H9 (cell line): ENCODE measurements around the gene STK10. TPM values are rescaled to one million over a fixed set of nuclear protein-coding genes. Genes with fewer than 3 reads are reported as not detected.

Experiments used
- DNase-seq: peaks from one replicate; pipeline ENCODE4 v3.0.0-alpha.2; 2017
- H2AFZ ChIP-seq: one replicate; pipeline ENCODE4 v1.6.1; 2013; ENCODE audit warnings: mild to moderate bottlenecking, low read length, control low read depth, moderate library complexity
- H2AK5ac ChIP-seq: 2 replicates; pipeline ENCODE4 v1.6.1; 2013; ENCODE audit warnings: low read length, control low read depth, mixed read lengths; ENCODE audit not compliant: insufficient read length
- H2BK120ac ChIP-seq: one replicate; pipeline ENCODE4 v1.6.1; 2013; ENCODE audit warnings: low read depth, mild to moderate bottlenecking, low read length, control low read depth, inconsistent platforms; ENCODE audit not compliant: poor library complexity, severe bottlenecking
- H2BK12ac ChIP-seq: 2 replicates; pipeline ENCODE4 v1.6.1; 2013; ENCODE audit warnings: low read length, control low read depth, mixed read lengths, low read depth; ENCODE audit not compliant: insufficient read length
- H2BK15ac ChIP-seq: 2 replicates; pipeline ENCODE4 v1.6.1; 2013; ENCODE audit warnings: low read depth, low read length, control low read depth
- H2BK20ac ChIP-seq: one replicate; pipeline ENCODE4 v1.6.1; 2013; ENCODE audit warnings: low read depth, mild to moderate bottlenecking, low read length, control low read depth, inconsistent platforms; ENCODE audit not compliant: poor library complexity, severe bottlenecking
- H2BK5ac ChIP-seq: 2 replicates; pipeline ENCODE4 v1.6.1; 2013; ENCODE audit warnings: low read length, control low read depth, mixed read lengths; ENCODE audit not compliant: insufficient read length
- H3K14ac ChIP-seq: 2 replicates; pipeline ENCODE4 v1.6.1; 2013; ENCODE audit warnings: low read length, control low read depth; ENCODE audit not compliant: insufficient read depth
- H3K18ac ChIP-seq: 2 replicates; pipeline ENCODE4 v1.6.1; 2013; ENCODE audit warnings: low read depth, mild to moderate bottlenecking, mixed read lengths, low read length, control low read depth; ENCODE audit not compliant: insufficient read length
- H3K23ac ChIP-seq: 2 replicates; pipeline ENCODE4 v1.6.1; 2013; ENCODE audit warnings: low read length, control low read depth, mixed read lengths, low read depth; ENCODE audit not compliant: insufficient read length
- H3K23me2 ChIP-seq: 2 replicates; pipeline ENCODE4 v1.6.1; 2013; ENCODE audit warnings: low read depth, mild to moderate bottlenecking, mixed read lengths, low read length, control low read depth; ENCODE audit not compliant: insufficient read length, poor library complexity, severe bottlenecking
- H3K27ac ChIP-seq: 2 replicates; pipeline ENCODE4 v1.5.1; 2013; ENCODE audit warnings: low read length, control low read depth, mixed read lengths, low read depth; ENCODE audit not compliant: insufficient read length
- H3K27me3 ChIP-seq: 2 replicates; pipeline ENCODE4 v1.6.1; 2013; ENCODE audit warnings: low read length, control low read depth, inconsistent platforms; ENCODE audit not compliant: insufficient read depth
- H3K4ac ChIP-seq: 2 replicates; pipeline ENCODE4 v1.6.1; 2013; ENCODE audit warnings: low read depth, mild to moderate bottlenecking, control low read depth, inconsistent platforms, low read length, moderate library complexity
- H3K4me1 ChIP-seq: 2 replicates; pipeline ENCODE4 v1.6.1; 2013; ENCODE audit warnings: low read length, control low read depth, inconsistent platforms; ENCODE audit not compliant: insufficient read depth
- H3K4me2 ChIP-seq: 2 replicates; pipeline ENCODE4 v1.6.1; 2013; ENCODE audit warnings: low read length, control low read depth, mixed read lengths; ENCODE audit not compliant: insufficient read length, insufficient read depth
- H3K56ac ChIP-seq: 2 replicates; pipeline ENCODE4 v1.6.1; 2013; ENCODE audit warnings: low read depth, mild to moderate bottlenecking, mixed read lengths, low read length, control low read depth; ENCODE audit not compliant: insufficient read length
- H3K79me1 ChIP-seq: 2 replicates; pipeline ENCODE4 v1.6.1; 2013; ENCODE audit warnings: low read depth, mild to moderate bottlenecking, moderate library complexity, low read length, control low read depth, inconsistent platforms; ENCODE audit not compliant: insufficient read depth, poor library complexity, severe bottlenecking
- H3K79me2 ChIP-seq: 2 replicates; pipeline ENCODE4 v1.6.1; 2013; ENCODE audit warnings: low read length, control low read depth, inconsistent platforms; ENCODE audit not compliant: insufficient read depth
- H3K9ac ChIP-seq: 2 replicates; pipeline ENCODE4 v1.6.1; 2013; ENCODE audit warnings: low read length, control low read depth, mixed read lengths; ENCODE audit not compliant: insufficient read length; ENCODE audit errors: extremely low read depth
- H3K9me3 ChIP-seq: one replicate; pipeline ENCODE4 v1.6.1; 2013; ENCODE audit warnings: low read depth, low read length, inconsistent platforms; ENCODE audit not compliant: control insufficient read depth
- H3T11ph ChIP-seq: one replicate; pipeline ENCODE4 v1.6.1; 2013; ENCODE audit warnings: mild to moderate bottlenecking, low read length, control low read depth, inconsistent platforms
- H4K20me1 ChIP-seq: one replicate; pipeline ENCODE4 v1.6.1; 2013; ENCODE audit not compliant: control insufficient read depth, insufficient read length, insufficient read depth
- H4K5ac ChIP-seq: 2 replicates; pipeline ENCODE4 v1.6.1; 2013; ENCODE audit warnings: low read depth, mild to moderate bottlenecking, mixed read lengths, low read length, control low read depth; ENCODE audit not compliant: insufficient read length
- H4K8ac ChIP-seq: replicated peaks from 2 replicates; pipeline ENCODE4 v1.6.1; 2013; ENCODE audit warnings: low read length, control low read depth, mixed read lengths, low read depth; ENCODE audit not compliant: insufficient read length
- H4K91ac ChIP-seq: 2 replicates; pipeline ENCODE4 v1.6.1; 2013; ENCODE audit warnings: low read depth, mild to moderate bottlenecking, moderate library complexity, mixed read lengths, low read length, control low read depth; ENCODE audit not compliant: insufficient read length
- H3K27ac Mint-ChIP-seq, 3 experiments: 2 replicates in 2 of 3; 3 replicates in 1 of 3; pipeline ENCODE4 v1.8.0; 2020 to 2021; ENCODE audit warnings: mixed read lengths in 3 of 3, mild to moderate bottlenecking in 1 of 3, moderate library complexity in 1 of 3
- H3K27me3 Mint-ChIP-seq: 2 replicates; pipeline ENCODE4 v1.8.0; 2021; ENCODE audit warnings: low read depth, mild to moderate bottlenecking, moderate library complexity, mixed read lengths
- H3K36me3 Mint-ChIP-seq, 3 experiments: 2 replicates in 2 of 3; 3 replicates in 1 of 3; pipeline ENCODE4 v1.8.0; 2020 to 2021; ENCODE audit warnings: low read depth in 3 of 3, mixed read lengths in 3 of 3; ENCODE audit not compliant: insufficient read depth in 1 of 3
- H3K4me1 Mint-ChIP-seq, 2 experiments: 2 replicates each; pipeline ENCODE4 v1.8.0; 2020; ENCODE audit warnings: mixed read lengths in 2 of 2
- H3K4me3 Mint-ChIP-seq, 2 experiments: 2 replicates in 1 of 2; 3 replicates in 1 of 2; pipeline ENCODE4 v1.8.0; 2020 to 2021; ENCODE audit warnings: mild to moderate bottlenecking in 2 of 2, mixed read lengths in 2 of 2, moderate library complexity in 1 of 2
- H3K9me3 Mint-ChIP-seq, 2 experiments: 2 replicates in 1 of 2; 3 replicates in 1 of 2; pipeline ENCODE4 v1.8.0; 2020; ENCODE audit warnings: mild to moderate bottlenecking in 2 of 2, mixed read lengths in 2 of 2, moderate library complexity in 1 of 2
- CTCF ChIP-seq: fragments of 200-600 bp; sonication (generic); conservative IDR thresholded peaks from 3 replicates; pipeline ENCODE4 v1.8.0; 2021; ENCODE audit warnings: antibody characterized with exemption, mild to moderate bottlenecking
- WGBS: extraction: QIAGEN DNeasy Blood & Tissue Kit; methylation state at CpG from one replicate; pipeline ENCODE4 v1.1.7; 2013; ENCODE audit warnings: missing lambda C conversion rate, low lambda C conversion rate, mixed read lengths; ENCODE audit not compliant: insufficient read length; ENCODE audit errors: extremely low coverage; 5-methylcytosine and 5-hydroxymethylcytosine counted together
- total RNA-seq: library from RNA; stranded (reverse); gene quantifications from 2 replicates; pipeline ENCODE4 v1.2.1, GENCODE V29; 2021

Gene STK10
- total RNA-seq, 1 experiment from 2014 or later, result 14.6 TPM

- H3K4me1 Mint-ChIP-seq, result peaks cover 13 to 18% of the 10 kb centered on the region in 2 experiments
- H3K27me3 Mint-ChIP-seq, result no peaks in the 10 kb centered on the region
- Histone ChIP-seq H2BK20ac (no peak overlapping the region), H2BK120ac (no peak overlapping the region), H3T11ph (no peak overlapping the region), H3K9me3 (no peaks in the 10 kb centered on the region), H3K23ac (no peak overlapping the region), H2BK5ac (no peak overlapping the region), H3K27me3 (no peaks in the 10 kb centered on the region; the same call in 1 of the 2 replicates), H3K56ac (no peak overlapping the region), H3K23me2 (no peaks in the 10 kb centered on the region), H3K18ac (no peak overlapping the region), H4K5ac (no peak overlapping the region), H4K20me1 (no peaks in the 10 kb centered on the region), H3K27ac (no peak overlapping the region), H3K79me2 (0 out of 2 replicates have a peak, but pooled peaks cover 2% of the 10 kb centered on the region), H4K91ac (no peak overlapping the region), H2AFZ (no peak overlapping the region), H2AK5ac (no peak overlapping the region), H2BK15ac (no peak overlapping the region), H3K9ac (no peak overlapping the region), H3K4me2 (no peak overlapping the region), H2BK12ac (no peak overlapping the region), H3K14ac (no peak overlapping the region), H3K79me1 (no peaks in the 10 kb centered on the region), H3K4ac (no peak overlapping the region), H4K8ac (no peak overlapping the region), H3K4me1 (no peaks in the 10 kb centered on the region)
- no peak for DNase-seq
- no peak overlapping the region for H3K4me3 Mint-ChIP-seq
- no CpG with 5 or more reads among the region's 4 CpGs for WGBS
- H3K36me3 Mint-ChIP-seq, result peaks cover 9 to 16% (median 12%) of the 10 kb centered on the region in 3 experiments; a peak in 6 of 7 replicates
- no peak for TF ChIP-seq CTCF
- H3K9me3 Mint-ChIP-seq, result no peaks in the 10 kb centered on the region
- H3K27ac Mint-ChIP-seq, result no peak overlapping the region; a peak in 1 of 7 replicates
Observed at GRCh38 chr5:172115541-172115982, 72.5 kb downstream of the STK10 start.
